Liver (tissue), 9 donors: Measurements from ENCODE around the gene PIK3R6. TPM values are rescaled to one million over a fixed set of nuclear protein-coding genes. Genes with fewer than 3 reads are reported as not detected.
"Not testable (repeated sequence)": the region's sequence is repeated elsewhere in the genome, so short reads cannot be mapped to it uniquely, and the experiment has no call there.

Experiments
- DNase-seq: peaks from one replicate; pipeline ENCODE4 v3.0.0-alpha.2; 2017; ENCODE audit warnings: low spot score
- H3K27ac ChIP-seq, 2 donors: one replicate each; pipeline ENCODE4 v1.7.0; 2013; ENCODE audit warnings: inconsistent platforms in 2 of 2, low read length in 2 of 2, control low read depth in 1 of 2, low read depth in 1 of 2, mild to moderate bottlenecking in 1 of 2
- H3K27me3 ChIP-seq, 4 donors: one replicate each; pipeline versions ENCODE4 v1.6.1 to v1.7.0; 2013; ENCODE audit warnings: low read length in 3 of 4, inconsistent platforms in 1 of 4, mild to moderate bottlenecking in 1 of 4, moderate library complexity in 1 of 4; ENCODE audit not compliant: control insufficient read depth in 4 of 4, insufficient read depth in 4 of 4
- H3K36me3 ChIP-seq, 4 donors: one replicate each; pipeline versions ENCODE4 v1.6.1 to v1.7.0; 2013; ENCODE audit warnings: low read length in 3 of 4, mild to moderate bottlenecking in 3 of 4, low read depth in 1 of 4, moderate library complexity in 1 of 4; ENCODE audit not compliant: control insufficient read depth in 4 of 4, insufficient read depth in 3 of 4
- H3K4me1 ChIP-seq, 4 donors: one replicate each; pipeline versions ENCODE4 v1.6.1 to v1.7.0; 2013; ENCODE audit warnings: low read length in 3 of 4, mild to moderate bottlenecking in 3 of 4, moderate library complexity in 1 of 4; ENCODE audit not compliant: control insufficient read depth in 4 of 4, insufficient read depth in 4 of 4
- H3K4me3 ChIP-seq, 3 donors: one replicate each; pipeline versions ENCODE4 v1.6.1 to v1.7.0; 2013; ENCODE audit warnings: low read length in 3 of 3, control low read depth in 1 of 3, low read depth in 1 of 3, mild to moderate bottlenecking in 1 of 3
- H3K9ac ChIP-seq, 2 donors: one replicate each; pipeline ENCODE4 v1.7.0; 2013; ENCODE audit warnings: low read length in 2 of 2, mild to moderate bottlenecking in 2 of 2, moderate library complexity in 2 of 2, control low read depth in 1 of 2, low read depth in 1 of 2
- H3K9me3 ChIP-seq, 4 donors: one replicate each; pipeline versions ENCODE4 v1.6.1 to v1.7.0; 2013; ENCODE audit warnings: low read length in 3 of 4; ENCODE audit not compliant: control insufficient read depth in 4 of 4
- EGR1 ChIP-seq, 2 donors: IDR thresholded peaks; 2 replicates each; pipeline ENCODE4 v1.6.1; 2016 to 2018; ENCODE audit warnings: antibody characterized with exemption in 2 of 2, low read depth in 2 of 2
- FOXA1 ChIP-seq: IDR thresholded peaks from 2 replicates; pipeline ENCODE4 v1.6.1; 2016; ENCODE audit warnings: antibody characterized with exemption
- FOXA2 ChIP-seq: IDR thresholded peaks from 2 replicates; pipeline ENCODE4 v1.6.1; 2016; ENCODE audit warnings: antibody characterized with exemption
- GABPA ChIP-seq, 2 donors: IDR thresholded peaks in 1 of 2; conservative IDR thresholded peaks in 1 of 2; 2 replicates each; pipeline ENCODE4 v1.6.1; 2016; ENCODE audit warnings: antibody characterized with exemption in 2 of 2, mild to moderate bottlenecking in 1 of 2, moderate library complexity in 1 of 2
- HNF4A ChIP-seq, 2 donors: conservative IDR thresholded peaks; 2 replicates each; pipeline ENCODE4 v1.6.1; 2016; ENCODE audit warnings: antibody characterized with exemption in 2 of 2, mild to moderate bottlenecking in 2 of 2
- HNF4G ChIP-seq: IDR thresholded peaks from 2 replicates; pipeline ENCODE4 v1.6.1; 2016; ENCODE audit warnings: antibody characterized with exemption
- JUND ChIP-seq, 2 donors: IDR thresholded peaks; 2 replicates each; pipeline ENCODE4 v1.6.1; 2016; ENCODE audit warnings: antibody characterized with exemption in 2 of 2
- NR2F2 ChIP-seq: IDR thresholded peaks from 2 replicates; pipeline ENCODE4 v1.6.1; 2016; ENCODE audit warnings: antibody characterized with exemption
- RAD21 ChIP-seq, 2 donors: IDR thresholded peaks; 2 replicates each; pipeline ENCODE4 v1.6.1; 2016; ENCODE audit warnings: antibody characterized with exemption in 2 of 2, mild to moderate bottlenecking in 2 of 2
- RXRA ChIP-seq, 2 donors: IDR thresholded peaks; 2 replicates each; pipeline ENCODE4 v1.6.1; 2017 to 2018; ENCODE audit warnings: antibody characterized with exemption in 2 of 2, mild to moderate bottlenecking in 1 of 2
- SP1 ChIP-seq: IDR thresholded peaks from 2 replicates; pipeline ENCODE4 v1.6.1; 2018; ENCODE audit warnings: antibody characterized with exemption, mild to moderate bottlenecking
- TAF1 ChIP-seq: conservative IDR thresholded peaks from 2 replicates; pipeline ENCODE4 v1.6.1; 2016; ENCODE audit warnings: antibody characterized with exemption, mild to moderate bottlenecking
- YY1 ChIP-seq: IDR thresholded peaks from 2 replicates; pipeline ENCODE4 v1.6.1; 2016; ENCODE audit warnings: antibody characterized with exemption, mild to moderate bottlenecking
- WGBS: extraction: QIAGEN DNeasy Blood & Tissue Kit; methylation state at CpG from one replicate; pipeline ENCODE4 v1.1.7; 2013; 5-methylcytosine and 5-hydroxymethylcytosine counted together
- polyA plus RNA-seq, 2 donors: library from polyadenylated mRNA; stranded (reverse) in 1 of 2; unstranded in 1 of 2; fragments of 200-250 nt in 1 of 2; fragments of >200 nt in 1 of 2; fragmentation: Nextera tagmentation in 1 of 2; extraction: Ambion mirVana in 1 of 2; gene quantifications; one replicate each; pipeline versions ENCODE4 v1.2.1 to v1.2.3, GENCODE V29; 2013 to 2015
- total RNA-seq, 2 donors: library from RNA; depleted of rRNA; stranded (reverse); fragments of >200 nt; gene quantifications; one replicate each; pipeline ENCODE4 v1.2.3, GENCODE V29; 2014
- TF ChIP-seq, protein P1 (sequence below): IDR thresholded peaks from 2 replicates; pipeline ENCODE4 v1.6.1; 2016; ENCODE audit warnings: antibody characterized with exemption
- TF ChIP-seq, protein P2 (sequence below): IDR thresholded peaks from 2 replicates; pipeline ENCODE4 v1.6.1; 2016; ENCODE audit warnings: antibody characterized with exemption
- TF ChIP-seq, protein P3 (sequence below): fragments of 150-350 bp; IDR thresholded peaks from 2 replicates; pipeline ENCODE4 v1.5.1; 2017; ENCODE audit warnings: improper control_type of control experiment, low read depth, low read length; ENCODE audit not compliant: missing input control
- TF ChIP-seq, protein P4 (sequence below): IDR thresholded peaks from 2 replicates; pipeline ENCODE4 v1.6.1; 2016; ENCODE audit warnings: antibody characterized with exemption, mild to moderate bottlenecking
- TF ChIP-seq, protein P5 (sequence below): IDR thresholded peaks from 2 replicates; pipeline ENCODE4 v1.6.1; 2016; ENCODE audit warnings: antibody characterized with exemption
- donor health status: healthy.
- donor health status: healthy.
- donor health status: healthy.
- donor health status: healthy.
- donor health status: healthy.

Gene PIK3R6
- total and polyA plus RNA-seq, 4 donors = 0.15 to 0.37 (median 0.18) TPM

DNA sequence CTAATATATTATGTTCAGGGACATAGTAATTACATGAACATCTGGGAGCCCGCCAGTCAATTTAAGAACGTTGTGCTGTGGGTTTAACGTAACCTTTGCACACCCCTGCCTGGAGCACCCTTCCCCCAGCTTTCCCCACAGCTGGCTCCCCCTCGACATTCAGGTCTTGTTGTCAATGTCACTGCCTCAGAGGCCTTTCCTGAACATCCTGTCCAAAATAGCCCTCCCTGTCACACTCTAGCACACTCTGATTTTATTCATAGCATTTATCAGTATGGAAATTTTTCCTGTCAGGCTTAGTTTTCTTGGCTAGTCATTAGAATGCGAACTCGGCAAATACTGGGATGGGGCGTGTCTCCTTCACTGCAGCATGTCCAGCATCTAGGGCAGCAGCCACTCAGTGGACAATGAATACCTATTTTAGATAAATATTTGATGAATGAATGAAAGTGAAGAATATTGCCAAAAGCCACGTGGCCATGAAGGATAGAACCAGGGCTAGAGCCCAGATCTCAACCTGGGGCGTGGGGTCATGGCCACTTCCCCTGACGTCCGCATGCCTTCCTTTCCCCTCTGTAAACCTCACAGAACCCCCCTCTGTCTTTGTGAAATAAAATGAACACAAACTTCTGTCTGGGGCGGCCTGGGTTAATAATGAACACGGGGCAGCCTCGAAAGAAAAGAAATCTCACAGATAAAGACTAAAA lies 10.5 kb downstream of the PIK3R6 start:
- Histone ChIP-seq H3K9ac (no peak overlapping the region), H3K9me3 (no peaks in the 10 kb centered on the region), H3K27me3 (peaks cover 0 to 3% (median 0%) of the 10 kb centered on the region in 4 donors), H3K27ac (no peak overlapping the region), H3K4me3 (no peak overlapping the region), H3K4me1 (no peaks in the 10 kb centered on the region), H3K36me3 (no peaks in the 10 kb centered on the region)
- TF ChIP-seq TAF1 = no peak
- no peak for TF ChIP-seq EGR1 (IDR thresholded peaks at IDR 0.05; ENCODE audit: low read depth in 2 of 2)
- no peak for TF ChIP-seq FOXA1
- no peak for TF ChIP-seq JUND (IDR thresholded peaks at IDR 0.05)
- DNase-seq = no peak
- WGBS = 29% methylated on average over 14 of the region's 14 CpGs

DNA sequence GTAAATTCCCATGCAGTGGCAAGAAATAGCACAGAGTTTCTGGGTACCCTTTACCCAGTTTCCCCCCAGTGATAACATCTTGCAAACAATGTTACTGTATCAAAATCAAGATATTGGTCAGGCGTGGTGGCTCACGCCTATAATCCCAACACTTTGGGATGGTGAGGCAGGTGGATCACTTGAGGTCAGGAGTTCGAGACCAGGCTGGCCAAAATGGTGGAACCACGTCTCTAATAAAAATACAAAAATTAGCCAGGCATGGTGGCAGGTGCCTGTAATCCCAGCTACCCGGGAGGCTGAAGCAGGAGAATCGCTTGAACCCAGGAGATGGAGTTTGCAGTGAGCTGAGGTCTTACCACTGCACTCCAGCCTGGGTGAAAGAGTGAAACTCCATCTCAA lies 11.3 kb downstream of the PIK3R6 start:
- not testable (repeated sequence) for H3K4me1 ChIP-seq, H3K9me3 ChIP-seq, DNase-seq, H3K4me3 ChIP-seq, H3K27ac ChIP-seq, H3K27me3 ChIP-seq, H3K36me3 ChIP-seq, H3K9ac ChIP-seq
- WGBS = 76% methylated on average over 6 of the region's 6 CpGs

DNA sequence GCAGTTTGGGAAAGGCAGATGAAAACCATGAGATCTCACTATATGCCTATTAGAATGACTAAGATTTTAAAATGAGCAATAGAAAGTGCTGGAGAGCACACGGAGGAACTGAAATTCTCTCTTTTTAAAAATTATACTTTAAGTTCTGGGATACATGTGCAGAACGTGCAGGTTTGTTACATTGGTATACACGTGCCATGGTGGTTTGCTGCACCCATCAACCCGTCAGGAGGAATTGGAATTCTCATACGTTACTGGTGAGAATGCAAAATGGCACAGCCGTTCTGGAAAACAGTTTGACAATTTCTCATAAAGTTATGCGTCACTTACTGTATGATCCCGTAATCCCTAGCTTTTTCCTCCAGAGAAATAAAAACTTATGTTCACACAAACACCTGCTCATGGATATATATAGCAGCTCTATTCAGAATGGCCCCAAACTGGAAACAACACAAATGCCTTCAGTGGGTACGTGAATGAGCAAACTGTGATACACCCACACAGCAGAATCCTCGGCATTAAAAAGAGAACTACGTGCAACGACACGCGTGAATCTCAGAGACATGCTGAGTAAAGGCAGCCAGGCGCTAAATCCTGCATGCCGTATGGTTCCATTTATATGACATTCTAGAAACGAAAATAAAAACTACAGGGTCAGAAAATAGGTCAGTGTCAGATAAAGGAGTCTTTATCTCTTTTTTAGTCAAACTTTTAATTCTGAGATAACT lies 11.8 kb downstream of the PIK3R6 start:
- no peaks in the 10 kb centered on the region for H3K4me1 ChIP-seq
- WGBS = 80% methylated on average over 17 of the region's 17 CpGs
- TF ChIP-seq SP1 (no peak), FOXA1 (no peak), FOXA2 (no peak), HNF4G (no peak), HNF4A (conservative IDR thresholded peaks at IDR 0.05) (no peak), RAD21 (IDR thresholded peaks at IDR 0.05) (no peak), JUND (IDR thresholded peaks at IDR 0.05) (no peak), NR2F2 (no peak), YY1 (no peak), GABPA (IDR thresholded peaks at IDR 0.05 in 1 of 2, conservative IDR thresholded peaks at IDR 0.05 in 1 of 2) (no peak), RXRA (IDR thresholded peaks at IDR 0.05) (no peak)
- TF ChIP-seq, protein P1, sequence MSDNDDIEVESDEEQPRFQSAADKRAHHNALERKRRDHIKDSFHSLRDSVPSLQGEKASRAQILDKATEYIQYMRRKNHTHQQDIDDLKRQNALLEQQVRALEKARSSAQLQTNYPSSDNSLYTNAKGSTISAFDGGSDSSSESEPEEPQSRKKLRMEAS = no peak
- TF ChIP-seq, protein P2, sequence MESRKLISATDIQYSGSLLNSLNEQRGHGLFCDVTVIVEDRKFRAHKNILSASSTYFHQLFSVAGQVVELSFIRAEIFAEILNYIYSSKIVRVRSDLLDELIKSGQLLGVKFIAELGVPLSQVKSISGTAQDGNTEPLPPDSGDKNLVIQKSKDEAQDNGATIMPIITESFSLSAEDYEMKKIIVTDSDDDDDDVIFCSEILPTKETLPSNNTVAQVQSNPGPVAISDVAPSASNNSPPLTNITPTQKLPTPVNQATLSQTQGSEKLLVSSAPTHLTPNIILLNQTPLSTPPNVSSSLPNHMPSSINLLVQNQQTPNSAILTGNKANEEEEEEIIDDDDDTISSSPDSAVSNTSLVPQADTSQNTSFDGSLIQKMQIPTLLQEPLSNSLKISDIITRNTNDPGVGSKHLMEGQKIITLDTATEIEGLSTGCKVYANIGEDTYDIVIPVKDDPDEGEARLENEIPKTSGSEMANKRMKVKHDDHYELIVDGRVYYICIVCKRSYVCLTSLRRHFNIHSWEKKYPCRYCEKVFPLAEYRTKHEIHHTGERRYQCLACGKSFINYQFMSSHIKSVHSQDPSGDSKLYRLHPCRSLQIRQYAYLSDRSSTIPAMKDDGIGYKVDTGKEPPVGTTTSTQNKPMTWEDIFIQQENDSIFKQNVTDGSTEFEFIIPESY = no peak
- TF ChIP-seq, protein P3, sequence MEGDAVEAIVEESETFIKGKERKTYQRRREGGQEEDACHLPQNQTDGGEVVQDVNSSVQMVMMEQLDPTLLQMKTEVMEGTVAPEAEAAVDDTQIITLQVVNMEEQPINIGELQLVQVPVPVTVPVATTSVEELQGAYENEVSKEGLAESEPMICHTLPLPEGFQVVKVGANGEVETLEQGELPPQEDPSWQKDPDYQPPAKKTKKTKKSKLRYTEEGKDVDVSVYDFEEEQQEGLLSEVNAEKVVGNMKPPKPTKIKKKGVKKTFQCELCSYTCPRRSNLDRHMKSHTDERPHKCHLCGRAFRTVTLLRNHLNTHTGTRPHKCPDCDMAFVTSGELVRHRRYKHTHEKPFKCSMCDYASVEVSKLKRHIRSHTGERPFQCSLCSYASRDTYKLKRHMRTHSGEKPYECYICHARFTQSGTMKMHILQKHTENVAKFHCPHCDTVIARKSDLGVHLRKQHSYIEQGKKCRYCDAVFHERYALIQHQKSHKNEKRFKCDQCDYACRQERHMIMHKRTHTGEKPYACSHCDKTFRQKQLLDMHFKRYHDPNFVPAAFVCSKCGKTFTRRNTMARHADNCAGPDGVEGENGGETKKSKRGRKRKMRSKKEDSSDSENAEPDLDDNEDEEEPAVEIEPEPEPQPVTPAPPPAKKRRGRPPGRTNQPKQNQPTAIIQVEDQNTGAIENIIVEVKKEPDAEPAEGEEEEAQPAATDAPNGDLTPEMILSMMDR = no peak
- TF ChIP-seq, protein P4, sequence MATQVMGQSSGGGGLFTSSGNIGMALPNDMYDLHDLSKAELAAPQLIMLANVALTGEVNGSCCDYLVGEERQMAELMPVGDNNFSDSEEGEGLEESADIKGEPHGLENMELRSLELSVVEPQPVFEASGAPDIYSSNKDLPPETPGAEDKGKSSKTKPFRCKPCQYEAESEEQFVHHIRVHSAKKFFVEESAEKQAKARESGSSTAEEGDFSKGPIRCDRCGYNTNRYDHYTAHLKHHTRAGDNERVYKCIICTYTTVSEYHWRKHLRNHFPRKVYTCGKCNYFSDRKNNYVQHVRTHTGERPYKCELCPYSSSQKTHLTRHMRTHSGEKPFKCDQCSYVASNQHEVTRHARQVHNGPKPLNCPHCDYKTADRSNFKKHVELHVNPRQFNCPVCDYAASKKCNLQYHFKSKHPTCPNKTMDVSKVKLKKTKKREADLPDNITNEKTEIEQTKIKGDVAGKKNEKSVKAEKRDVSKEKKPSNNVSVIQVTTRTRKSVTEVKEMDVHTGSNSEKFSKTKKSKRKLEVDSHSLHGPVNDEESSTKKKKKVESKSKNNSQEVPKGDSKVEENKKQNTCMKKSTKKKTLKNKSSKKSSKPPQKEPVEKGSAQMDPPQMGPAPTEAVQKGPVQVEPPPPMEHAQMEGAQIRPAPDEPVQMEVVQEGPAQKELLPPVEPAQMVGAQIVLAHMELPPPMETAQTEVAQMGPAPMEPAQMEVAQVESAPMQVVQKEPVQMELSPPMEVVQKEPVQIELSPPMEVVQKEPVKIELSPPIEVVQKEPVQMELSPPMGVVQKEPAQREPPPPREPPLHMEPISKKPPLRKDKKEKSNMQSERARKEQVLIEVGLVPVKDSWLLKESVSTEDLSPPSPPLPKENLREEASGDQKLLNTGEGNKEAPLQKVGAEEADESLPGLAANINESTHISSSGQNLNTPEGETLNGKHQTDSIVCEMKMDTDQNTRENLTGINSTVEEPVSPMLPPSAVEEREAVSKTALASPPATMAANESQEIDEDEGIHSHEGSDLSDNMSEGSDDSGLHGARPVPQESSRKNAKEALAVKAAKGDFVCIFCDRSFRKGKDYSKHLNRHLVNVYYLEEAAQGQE = no peak
- TF ChIP-seq, protein P5, sequence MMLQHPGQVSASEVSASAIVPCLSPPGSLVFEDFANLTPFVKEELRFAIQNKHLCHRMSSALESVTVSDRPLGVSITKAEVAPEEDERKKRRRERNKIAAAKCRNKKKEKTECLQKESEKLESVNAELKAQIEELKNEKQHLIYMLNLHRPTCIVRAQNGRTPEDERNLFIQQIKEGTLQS = no peak
- no peak overlapping the region for H3K9ac ChIP-seq
- no peak overlapping the region for H3K27ac ChIP-seq
- peaks cover 0 to 3% (median under 1%) of the 10 kb centered on the region in 4 donors for H3K27me3 ChIP-seq
- H3K9me3 ChIP-seq = no peaks in the 10 kb centered on the region
- H3K36me3 ChIP-seq = no peaks in the 10 kb centered on the region
- no peak overlapping the region for H3K4me3 ChIP-seq
- DNase-seq = no peak
